GM21619 (cell line): ENCODE measurements around the gene GPBAR1.

ENCODE experiments used
- ATAC-seq: cut with Tn5 transposase; IDR thresholded peaks from one replicate; pipeline ENCODE4 v1.9.1; 2021; ENCODE audit not compliant: unreplicated experiment

Gene GPBAR1, protein sequence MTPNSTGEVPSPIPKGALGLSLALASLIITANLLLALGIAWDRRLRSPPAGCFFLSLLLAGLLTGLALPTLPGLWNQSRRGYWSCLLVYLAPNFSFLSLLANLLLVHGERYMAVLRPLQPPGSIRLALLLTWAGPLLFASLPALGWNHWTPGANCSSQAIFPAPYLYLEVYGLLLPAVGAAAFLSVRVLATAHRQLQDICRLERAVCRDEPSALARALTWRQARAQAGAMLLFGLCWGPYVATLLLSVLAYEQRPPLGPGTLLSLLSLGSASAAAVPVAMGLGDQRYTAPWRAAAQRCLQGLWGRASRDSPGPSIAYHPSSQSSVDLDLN

DNA sequence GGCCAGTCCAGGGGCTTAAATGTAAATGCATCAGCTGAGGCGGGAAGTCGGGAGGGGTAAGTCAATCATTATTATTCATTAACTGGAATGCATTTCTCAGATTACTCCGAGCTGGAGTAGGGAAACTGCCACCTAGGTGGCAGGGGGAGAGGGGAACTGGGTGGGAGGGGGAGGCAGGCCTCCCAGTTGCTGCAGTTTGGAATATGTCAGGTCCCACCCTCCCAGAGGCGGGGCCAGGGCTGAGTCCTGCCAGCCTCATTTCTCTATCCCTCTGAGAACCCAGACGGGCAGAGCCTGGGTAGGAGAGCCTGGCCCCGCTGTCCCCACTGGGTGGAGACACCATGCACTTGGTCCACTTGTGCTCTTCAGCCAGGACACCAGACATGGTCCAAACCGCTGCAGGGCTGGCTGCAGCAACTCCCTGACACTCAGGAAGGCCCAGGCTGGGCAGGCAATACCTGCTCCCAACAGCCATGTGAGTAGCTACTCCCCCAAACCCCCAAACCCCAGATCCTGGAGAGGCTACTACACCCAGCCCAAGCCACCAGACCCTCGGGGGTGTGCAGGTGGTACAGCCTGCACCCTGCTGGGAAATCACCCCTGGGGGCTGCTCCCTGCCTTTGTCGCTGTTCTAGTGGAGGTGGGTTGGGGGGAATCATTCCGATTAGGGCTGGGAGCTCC lies at the start of gene GPBAR1:
Gene GPBAR1 (plus strand): TSS at position 274 of the 681 bp plus-strand sequence. CDS start 1,710 bp downstream, outside the sequence.
- ATAC-seq, result no peak

DNA sequence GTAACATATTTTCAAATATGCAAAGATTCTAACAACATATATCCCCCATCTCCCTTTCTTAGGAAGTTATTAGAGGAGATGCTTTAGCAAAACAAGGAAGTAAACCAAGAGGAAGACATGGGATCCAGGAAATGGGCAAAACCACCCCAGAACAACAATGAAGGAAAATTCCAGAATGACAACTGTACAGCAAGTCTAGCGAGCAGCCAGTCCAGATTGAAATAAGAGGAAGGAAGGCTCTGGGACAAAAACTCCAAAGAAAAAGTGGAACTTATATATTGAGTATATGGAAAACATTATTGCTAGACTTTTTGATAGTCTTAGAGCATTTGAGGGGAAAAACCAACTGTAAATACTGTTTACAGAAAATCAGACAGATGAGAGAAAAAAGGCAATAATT lies 46.7 kb upstream of the GPBAR1 start:
- no peak for ATAC-seq

DNA sequence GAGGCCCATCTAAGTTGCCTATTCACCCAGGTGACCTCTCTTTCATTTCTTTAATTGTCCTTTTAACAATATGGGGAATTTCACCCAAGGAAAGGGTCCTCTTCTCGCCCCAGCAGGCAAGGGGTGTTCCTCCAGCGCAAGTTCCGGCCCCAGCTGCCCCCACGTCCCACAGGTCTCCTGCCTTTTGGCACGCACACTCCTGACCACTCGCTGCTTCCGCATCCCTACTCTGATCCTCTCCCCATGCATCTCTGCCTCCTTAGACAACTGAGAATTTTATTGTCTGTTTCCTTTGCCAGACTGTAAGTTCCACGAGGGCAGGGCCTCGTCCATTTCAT lies 44.5 kb upstream of the GPBAR1 start:
- no peak for ATAC-seq

DNA sequence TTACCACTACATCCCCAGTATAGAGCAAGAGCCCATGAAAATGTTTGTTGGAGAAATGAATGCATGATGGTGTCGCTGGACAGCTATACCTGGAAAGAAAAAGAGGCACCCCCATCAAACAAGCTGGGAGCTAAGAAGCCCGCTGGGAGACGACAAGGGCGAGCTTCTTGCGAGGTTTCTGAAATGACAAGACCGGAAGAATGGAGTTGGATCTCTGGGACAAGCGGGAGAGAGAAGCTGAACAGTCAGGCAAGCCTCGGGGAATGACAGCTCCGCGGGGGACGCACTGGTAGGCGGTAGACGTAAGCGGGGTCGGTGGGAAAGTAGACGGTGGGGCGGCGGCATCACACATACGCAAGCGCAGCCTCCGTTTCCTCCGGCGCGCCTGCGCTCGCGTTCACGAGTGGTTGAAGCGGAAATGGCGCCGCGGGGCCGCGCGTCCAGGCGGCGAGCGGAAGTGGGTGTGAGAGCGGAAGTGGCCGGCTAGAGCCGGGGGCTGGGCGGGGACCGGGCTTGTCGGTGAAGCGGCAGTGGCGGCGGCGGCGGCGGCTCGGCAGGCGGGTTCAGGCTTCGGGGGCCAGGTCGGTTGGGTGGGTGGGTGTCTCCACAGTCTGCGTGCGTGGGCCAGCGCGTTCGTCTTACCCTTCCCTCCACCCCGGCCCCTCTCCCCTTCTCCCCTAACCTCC lies 44.0 kb upstream of the GPBAR1 start, which contains the start of gene ARPC2:
Gene ARPC2 (plus strand): TSS at position 516 of the 686 bp plus-strand sequence. CDS start 282 bp downstream, outside the sequence.
- ATAC-seq, result peak; percentile 60

DNA sequence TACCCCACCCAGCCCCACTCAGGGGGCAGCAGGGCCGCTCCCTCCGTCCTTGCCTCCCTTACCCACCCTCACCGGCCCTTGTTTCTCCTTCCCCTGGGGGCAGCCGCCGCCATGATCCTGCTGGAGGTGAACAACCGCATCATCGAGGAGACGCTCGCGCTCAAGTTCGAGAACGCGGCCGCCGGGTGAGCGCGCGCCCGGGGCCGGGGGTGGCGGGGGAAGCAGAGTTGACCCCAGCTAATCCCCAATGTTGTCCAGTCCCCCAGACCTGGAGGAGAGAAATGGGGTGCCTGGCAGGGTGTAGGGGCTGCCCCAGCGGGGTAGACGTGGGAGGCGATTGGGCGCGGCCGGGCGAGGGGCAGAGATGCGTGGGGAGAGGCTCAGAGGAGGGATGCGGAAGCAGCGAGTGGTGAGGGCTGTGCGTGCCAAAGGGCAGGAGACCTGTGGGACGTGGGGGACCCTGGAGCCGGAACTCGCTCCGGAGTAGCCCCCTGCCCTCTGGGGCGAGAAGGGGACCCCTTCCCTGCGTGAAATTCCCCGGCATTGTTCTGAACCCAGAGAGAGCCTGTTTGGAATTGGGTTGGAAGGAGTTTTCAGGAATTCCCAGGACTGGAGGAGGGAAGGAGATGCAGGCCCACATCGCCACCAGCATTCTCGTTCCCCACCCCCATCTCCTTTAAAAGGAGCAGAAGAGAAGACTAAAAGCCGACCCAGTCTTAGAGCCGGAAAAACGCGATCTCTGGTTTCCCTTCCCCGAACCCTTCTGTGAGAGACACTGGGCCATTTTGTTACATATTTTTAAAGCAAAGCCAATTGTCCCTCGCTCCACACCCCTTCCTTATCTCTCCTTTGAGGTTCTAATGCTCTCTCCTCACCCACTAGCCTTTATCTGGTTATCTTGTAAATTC lies 43.2 kb upstream of the GPBAR1 start:
- peak; percentile 31 for ATAC-seq

DNA sequence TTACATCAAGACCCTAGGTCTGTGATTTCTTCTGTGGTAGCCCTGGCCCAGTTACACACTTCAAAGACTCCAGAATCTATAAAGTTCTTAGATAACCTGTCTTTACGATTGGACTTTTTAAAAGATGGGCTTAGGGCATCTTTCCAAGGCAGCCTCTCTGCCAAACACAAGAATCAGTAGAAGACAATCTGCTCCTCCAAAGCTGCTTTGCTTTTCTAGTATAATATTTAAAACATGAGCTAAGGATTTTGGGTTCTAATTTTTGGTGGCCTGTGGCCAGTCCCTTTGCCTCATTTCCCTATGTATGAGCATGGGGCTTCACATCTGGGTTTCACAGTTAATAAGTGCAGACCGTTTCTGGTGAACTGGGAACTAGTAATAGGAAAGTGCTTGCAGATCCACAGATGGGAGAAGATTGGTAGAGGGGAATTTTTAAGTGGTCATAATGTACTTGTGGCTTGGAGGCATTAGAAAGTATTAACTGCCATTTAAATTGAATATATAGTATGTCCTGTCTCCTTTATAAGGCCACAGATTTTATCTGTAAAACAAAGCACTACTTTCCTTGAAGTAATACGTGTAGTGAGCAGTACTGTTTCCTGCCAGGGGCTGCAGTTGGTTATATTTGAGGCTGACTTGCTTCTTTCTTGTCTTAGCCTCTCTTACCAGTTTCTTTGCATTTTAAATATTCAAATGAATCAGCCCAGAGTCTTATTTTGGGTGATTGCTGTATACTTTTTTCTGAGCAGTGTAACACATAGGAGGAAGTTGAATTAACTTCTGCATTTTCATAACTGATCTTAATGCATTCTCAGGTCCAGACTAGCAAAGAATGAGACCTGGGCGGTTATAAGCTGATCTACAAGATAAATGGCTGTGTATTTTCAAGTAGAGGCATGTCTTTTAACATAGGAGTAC lies 42.3 kb upstream of the GPBAR1 start:
- ATAC-seq, result peak; percentile 48

DNA sequence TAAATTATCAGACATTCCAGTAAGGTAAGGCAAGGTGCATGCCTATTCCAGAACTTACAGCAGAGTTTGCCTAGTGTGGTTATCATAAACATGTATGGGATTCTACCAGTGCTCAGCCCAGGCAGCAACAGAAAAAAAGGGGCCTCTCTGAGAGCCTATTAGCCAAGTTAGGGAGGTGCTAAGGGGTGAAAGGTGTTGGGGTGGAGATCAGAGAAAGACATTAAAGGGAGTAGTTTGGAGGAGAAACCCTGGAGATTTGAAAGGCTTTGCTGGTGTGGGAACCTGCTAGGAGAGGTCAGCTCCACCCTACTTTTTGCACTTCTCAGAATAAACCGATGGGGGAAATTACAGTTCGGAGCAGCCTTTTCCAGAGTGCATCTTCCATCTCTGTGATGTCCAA lies 40.9 kb upstream of the GPBAR1 start:
- ATAC-seq, result no peak

DNA sequence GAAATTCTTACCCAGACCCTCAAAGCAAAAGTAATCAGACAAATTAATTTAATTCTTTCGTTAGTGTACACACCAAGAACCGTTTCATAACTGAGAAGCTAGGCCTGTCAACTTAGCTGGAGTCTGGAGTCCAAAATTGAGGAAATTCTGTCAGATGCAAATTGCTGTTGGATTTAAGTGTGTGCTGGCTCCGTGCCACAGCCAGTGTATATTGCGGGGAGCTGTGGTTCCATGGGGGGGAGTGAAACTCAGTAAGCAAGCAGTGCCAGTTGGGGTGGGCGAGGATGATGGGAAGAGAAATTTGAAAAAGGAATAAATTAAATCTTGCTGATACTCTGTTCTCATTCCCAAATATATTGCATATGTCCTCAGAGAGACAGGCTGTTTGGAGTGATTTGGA lies 39.8 kb upstream of the GPBAR1 start:
- no peak for ATAC-seq

DNA sequence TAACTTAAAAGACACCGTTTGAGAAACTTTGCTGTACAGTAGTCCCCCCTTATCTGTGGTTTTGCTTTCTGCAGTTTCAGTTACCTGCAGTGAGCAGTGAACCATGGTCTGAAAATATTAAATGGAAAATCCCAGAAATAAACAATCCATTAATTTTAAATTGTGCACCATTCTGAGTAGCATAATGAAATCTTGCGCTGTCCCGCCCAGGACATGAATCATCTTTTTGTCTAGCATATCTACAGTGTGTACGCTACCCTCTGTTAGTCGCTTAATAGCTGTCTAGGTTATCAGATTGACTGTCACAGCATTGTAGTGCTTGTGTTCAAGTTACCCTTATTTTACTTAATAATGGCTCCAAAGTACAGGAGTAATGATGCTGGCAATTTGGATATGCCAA lies 37.8 kb upstream of the GPBAR1 start:
- ATAC-seq, result no peak

DNA sequence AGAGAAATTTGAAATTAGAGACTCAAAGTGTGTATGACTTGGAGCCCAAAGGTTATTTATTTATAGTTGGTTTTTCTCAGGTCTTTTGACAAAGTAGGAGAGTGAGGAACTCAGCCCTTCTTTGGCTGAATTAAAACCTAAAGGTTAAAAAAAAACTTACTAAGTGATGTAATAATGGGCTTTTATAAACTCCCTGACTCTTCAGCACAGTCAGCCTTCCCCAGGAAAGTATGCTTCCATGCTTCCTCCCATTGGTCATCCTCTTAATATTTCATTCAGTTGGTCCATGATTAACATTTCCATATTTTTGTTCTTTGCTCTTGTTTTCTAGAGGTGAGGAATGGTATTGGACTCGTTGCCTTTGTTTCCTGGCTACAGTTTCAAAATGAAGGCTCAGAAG lies 36.6 kb upstream of the GPBAR1 start:
- ATAC-seq, result no peak

DNA sequence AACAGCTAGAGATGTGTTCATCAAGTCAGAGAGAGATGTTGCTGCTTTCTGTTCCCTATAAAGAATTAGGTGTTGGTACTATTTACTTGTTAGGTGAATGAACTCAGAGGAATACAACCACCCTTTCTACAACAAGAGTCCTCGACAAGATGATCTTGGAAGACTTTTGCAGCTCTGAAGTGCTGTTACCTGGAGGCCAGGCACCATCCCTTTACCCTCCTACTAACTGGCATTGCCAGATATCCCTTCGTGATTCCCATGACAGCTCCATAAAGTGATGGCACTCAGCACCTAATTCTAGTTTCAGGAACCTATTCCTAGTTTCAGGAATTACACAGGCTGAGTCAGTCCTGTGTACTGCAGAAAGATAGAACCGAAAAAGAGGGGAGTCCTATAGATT lies 33.9 kb upstream of the GPBAR1 start:
- ATAC-seq, result no peak

DNA sequence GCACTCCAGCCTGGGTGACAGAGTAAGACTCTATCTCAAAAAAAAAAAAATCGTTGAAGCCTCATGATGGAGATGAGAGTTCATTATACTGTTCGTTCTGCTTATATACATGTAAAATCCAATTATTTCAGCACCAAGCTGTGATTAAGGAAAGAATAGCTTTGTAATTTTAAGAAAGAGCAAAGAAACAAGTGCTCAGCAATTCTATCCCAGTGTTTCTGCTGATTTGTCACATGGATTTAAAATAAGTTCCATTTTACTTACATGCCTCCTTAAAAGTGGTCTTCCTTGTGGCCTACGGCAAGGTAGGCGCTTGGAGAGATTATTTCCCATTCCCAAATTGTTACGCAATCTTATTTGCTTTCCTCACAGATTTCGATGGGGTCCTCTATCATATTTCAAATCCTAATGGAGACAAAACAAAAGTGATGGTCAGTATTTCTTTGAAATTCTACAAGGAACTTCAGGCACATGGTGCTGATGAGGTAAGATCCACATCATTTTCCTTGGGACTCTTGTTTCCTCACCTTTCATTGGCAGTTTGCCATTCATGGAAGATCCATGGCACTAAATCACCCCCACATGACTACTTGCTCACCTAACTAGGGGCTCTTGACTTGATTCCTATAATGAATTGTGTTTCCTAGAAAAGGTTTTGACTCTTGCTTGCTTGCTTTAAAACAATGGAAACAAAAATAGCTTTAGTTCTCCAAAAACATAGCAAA lies 32.3 kb upstream of the GPBAR1 start:
- no peak for ATAC-seq

DNA sequence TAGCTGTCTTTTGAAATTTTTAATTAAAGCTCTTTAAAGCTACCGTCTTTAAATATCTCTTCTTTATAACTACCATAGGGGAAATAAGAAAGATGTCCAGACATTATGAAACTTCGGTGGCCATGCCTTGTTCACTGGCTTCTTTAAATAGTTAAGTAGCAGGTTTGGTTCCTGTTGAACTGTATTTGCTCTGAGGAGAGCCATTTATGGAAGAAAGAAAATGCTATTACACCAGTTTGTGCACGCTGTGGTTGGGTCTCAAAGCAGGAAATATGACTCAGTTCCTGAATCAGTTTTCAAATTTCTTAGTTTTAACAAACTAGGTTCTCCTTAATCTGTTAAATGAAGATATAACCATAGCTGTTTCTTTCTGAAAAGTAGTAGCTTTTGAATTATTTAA lies 31.6 kb upstream of the GPBAR1 start:
- ATAC-seq, result peak; percentile 90

DNA sequence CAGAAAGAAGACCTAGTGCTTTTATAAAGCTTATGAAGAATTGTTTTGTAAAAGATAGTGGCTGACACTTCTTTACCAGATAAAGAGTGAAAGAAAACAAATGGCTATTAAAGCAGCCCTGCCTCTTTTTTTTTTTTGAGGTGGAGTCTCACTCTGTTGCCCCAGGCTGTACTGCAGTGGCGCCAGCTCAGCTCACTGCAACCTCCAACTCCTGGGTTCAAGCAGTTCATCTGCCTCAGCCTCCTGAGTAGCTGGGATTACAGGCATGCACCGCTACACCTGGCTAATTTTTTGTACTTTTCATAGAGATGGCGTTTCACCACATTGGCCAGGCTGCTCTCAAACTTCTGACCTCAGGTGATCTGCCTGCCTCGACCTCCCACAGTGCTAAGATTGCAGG lies 31.0 kb upstream of the GPBAR1 start:
- no peak for ATAC-seq

DNA sequence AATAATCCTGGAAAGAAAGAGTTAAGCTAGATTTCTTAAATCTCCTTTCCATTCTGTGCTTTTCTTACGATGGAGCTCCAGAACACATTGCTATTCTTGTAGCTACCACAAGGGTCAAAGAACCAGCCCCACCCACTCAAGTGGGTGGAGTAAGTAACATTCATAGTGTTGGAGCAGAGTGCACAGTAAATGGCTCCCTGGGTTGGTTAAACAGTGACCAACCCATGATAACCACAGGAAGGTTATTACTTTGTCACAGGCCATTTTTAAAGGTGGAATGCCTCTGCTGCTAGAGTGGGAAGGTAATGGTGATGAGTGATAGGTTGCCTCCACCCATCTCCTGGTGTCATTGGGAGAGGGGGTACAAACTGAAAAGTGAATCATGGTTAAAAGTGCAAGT lies 29.9 kb upstream of the GPBAR1 start:
- ATAC-seq, result peak; percentile 67

DNA sequence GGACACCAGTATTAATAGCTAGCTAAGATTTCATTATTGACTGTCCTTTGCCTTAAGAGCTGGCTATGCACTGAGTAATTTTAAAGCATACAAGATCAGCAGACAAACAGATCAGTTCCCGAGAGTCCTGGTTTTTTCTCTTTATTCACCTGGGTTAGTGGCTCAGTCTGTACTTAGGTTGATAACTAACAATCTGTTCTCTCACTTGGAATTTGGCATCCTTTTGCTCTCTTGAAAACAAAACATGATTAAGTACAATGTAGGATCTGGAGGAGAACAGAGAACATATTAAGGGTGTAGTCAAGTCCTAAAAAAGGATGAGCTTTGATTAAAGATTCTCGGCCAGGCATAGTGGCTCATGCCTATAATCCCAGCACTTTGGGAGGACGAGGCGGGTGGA lies 27.3 kb upstream of the GPBAR1 start:
- ATAC-seq, result no peak

DNA sequence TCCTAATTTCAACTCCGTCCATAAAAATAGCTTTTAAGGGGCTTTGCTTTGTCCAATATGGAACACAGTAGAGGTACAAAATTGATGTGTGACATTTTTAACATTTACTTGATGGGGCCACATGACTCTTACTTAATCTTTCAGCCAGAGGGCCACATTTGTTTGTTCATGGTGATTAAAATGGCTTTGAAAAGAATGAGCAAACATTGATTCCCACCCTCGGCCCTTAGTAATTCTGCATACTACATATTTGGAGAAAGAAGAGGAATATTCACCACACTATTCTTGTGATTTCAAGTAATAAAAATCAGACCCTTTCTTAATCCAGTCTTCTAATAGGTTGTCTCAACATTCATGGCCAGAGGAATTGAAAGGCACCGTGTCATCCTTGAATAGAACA lies 26.3 kb upstream of the GPBAR1 start:
- no peak for ATAC-seq

DNA sequence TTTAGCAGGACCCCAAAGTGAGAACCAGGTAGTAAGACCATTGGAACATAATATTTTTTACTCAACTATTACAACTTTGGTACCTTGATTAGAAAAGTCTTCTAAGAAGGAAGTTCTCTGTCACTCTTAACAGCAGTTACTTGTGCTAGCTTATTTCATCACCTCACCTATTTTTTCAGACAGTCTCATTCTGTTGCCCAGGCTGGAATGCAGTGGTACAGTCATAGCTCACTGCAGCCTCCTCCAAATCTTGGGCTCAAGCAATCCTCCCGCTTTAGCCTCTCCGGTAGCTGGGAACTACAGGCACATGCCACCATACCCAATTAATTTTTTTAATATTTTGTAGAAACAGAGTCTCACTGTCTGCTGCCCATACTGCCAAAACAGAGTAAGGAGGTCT lies 25.8 kb upstream of the GPBAR1 start:
- ATAC-seq, result no peak

DNA sequence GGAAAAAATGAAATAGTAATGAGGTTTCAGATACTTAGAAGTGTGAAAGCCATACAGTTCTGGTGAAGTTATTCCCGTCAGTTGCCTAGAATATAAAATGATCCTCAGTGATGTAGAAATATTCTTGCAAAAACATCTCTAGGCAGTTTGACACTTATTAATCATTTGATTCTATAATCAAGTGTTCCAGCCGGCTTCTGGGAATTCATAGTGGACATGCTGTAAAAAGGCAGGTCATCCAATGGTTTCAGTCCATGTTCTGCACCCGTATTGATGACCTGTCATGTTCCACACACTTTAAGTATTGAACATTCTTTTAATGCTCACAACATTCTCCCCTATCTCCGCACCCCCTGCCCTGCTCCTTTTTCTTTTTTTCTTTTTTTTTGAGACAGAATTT lies 24.0 kb upstream of the GPBAR1 start:
- no peak for ATAC-seq
